HG03439 (cell line): ENCODE measurements around the gene CEP131.

ENCODE experiments used
- ATAC-seq: cut with Tn5 transposase; IDR thresholded peaks from one replicate; pipeline ENCODE4 v1.9.1; 2021; ENCODE audit warnings: mild to moderate bottlenecking, moderate library complexity; ENCODE audit not compliant: unreplicated experiment

CEP131 gene

DNA sequence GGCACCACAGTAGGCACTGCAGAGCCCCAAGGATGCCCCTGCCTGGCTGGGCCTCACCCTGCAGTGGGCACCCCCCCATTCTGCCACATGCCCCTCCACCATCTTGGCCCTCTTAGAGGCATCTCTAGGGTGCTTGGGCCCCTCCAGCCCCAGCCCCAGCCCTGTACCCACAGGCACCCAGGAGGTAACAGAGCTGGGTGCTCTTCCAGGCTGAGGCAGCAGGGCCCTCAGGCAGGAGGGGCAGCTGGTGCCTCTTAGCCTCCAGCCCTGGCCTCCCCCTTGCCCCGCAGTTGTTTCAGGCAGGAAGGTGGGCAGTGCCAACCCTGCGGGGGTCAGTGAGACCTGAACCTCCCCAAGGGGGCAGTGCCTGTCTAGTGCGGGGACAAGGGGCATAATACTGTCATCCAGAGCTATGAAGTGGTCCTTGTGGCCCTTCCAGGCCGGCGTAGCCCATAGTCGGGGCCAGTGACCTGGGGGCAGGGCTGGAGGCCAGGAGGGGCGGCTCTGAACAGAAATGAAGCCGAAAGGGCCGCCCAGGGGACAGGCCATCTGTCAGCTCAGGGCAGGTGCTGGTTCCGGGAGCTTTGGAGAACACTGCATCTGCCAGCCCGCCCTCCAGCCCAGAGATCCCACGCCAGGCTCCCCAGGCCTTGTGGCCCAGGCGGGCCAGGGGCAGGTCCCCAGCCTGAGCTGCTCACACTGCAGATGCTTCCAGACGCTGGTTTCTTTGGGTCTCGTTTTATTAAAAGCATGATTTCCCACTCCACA, 51.9 kb downstream of the CEP131 start:
- ATAC-seq = no peak

DNA sequence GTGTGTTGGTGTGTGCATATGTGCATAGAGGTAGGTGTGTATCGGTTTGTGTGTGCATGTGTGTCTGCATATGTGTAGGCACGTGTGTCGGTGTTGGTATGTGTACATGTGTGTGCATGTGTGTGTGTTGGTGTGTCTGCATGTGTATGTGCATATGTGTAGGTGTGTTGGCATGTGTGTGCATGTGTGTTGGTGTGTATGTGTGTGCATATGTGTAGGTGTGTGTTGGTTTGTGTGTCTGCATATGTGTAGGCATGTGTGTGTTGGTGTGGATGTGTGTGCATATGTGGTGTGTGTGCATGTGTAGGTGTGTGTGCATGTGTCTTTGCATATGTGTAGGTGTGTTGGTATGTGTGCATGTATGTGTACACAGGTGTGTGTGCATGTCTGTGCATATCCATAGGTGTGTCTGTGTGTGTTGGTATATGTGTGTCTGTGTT, 52.9 kb downstream of the CEP131 start:
- no peak for ATAC-seq

- no peak for ATAC-seq
Observed at GRCh38 chr17:81167638-81168037, 55.1 kb downstream of the CEP131 start.

DNA sequence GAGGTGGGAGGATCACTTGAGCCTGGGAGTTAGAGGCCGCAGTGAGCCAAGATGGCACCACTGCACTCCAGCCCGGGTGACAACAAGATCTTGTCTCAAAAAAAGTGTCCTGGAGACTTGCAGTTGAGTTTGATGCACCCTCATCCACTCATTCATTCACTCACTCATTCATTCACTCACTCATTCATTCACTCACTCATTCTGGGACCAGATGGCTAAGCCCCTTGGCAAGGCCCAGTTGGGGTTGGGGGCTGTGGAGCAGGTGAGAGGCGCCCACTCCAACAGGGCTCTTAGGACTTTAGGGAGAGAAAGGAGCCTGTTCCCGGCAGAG, 55.6 kb downstream of the CEP131 start:
- ATAC-seq = no peak

DNA sequence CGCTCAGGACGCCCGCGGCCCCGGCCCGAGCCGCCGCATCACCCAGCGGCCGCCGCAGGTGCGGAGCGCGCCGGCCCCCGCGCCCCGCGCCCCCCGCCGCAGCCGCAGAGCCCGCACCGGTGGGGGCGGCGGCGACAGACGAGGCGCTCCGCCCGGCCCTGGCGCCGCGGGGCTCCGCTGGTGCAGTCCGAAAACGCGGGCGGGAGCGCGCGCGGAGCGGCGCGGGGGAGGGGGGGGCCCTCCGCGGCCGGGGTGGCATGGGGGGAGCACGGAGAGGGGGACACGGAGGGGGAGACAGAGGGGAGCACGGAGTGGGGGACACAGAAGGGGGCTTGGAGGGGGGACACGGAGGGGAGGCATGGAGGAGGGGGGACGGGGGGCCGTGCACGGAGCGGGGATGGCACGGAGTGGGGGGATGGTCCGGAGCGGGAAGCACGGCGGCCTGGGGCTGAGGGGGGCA, 56.7 kb downstream of the CEP131 start, which contains the start of gene AATK:
Gene AATK, minus strand, starts transcription at position 189 of the 460 bp plus-strand sequence. CDS start 229 bp downstream, outside the sequence.
- ATAC-seq = no peak

DNA sequence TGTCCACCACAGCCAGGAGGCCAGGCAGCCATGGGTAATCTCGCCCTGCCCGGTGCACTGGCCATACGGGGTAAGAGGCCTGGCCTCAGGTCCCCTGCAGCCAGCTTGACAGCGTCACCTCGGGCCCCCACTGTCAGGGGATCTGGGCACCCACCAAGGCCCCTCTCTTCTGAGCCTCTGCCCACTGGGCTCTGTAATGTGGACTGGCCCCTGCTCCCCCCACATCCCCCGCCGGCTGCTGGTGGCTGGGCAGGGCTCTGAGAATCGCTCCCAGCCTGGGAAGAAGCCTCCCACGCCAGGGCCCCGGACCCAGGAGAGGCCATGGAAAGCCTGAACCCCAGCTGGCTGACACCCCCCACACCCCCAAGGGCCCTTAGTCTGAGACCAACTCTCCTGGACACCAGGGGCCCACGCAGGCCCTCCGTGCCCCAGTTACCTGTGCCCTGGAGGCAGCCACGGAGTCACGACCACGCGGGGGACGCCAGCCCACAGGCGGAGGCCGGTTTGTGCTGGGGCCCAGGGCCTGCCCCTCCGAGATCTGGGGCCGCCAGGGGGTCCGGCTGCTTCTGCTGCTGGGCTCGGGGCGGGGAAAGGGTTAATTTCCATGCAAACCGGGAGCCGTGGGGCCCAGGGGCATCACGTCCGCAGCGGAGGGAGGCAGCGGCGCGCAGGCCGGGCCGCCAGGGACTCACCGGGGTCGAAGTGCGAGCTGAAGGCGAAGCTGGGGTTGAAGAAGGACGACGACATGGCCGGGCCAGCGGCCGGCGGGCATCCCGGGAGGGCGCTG, 57.3 kb downstream of the CEP131 start, which contains the start of gene PVALEF:
Gene PVALEF, plus strand, starts transcription at position 262 of the 787 bp plus-strand sequence. CDS start 15,720 bp downstream, outside the sequence.
- no peak for ATAC-seq

- ATAC-seq = no peak
Observed at GRCh38 chr17:81164371-81165245, 58.2 kb downstream of the CEP131 start.

DNA sequence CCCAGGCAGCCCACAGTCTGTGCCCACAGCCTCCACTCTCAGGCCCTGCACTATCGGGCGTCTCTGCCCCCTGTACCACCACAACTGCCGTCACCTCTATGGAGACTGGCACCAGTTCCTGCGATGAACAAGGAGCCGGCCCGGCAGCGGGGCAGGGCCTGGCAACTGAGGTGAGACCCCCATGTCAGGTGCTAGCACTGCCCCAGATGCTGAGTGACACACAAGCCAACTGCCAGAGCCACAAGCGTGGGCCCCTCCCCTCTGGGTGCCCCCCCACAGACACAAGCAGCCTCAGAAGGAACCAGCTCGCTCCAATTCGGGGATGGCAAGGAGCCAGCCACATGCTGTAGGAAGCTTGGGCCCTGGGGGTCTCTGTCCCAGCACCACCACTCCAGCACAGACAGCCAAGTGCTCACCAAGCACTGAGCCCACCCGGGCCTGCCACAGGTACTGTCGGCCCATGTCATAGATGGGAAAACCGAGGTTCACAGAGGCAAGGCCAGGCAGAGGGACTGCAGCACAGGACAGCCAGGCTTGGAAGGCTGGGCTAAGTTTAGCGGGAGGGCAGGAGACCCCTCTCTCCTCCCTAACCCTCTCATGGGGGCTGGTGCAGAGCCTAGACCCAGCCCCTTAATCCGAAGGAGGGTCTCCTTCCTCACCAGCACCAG, 58.9 kb downstream of the CEP131 start:
- no peak for ATAC-seq

DNA sequence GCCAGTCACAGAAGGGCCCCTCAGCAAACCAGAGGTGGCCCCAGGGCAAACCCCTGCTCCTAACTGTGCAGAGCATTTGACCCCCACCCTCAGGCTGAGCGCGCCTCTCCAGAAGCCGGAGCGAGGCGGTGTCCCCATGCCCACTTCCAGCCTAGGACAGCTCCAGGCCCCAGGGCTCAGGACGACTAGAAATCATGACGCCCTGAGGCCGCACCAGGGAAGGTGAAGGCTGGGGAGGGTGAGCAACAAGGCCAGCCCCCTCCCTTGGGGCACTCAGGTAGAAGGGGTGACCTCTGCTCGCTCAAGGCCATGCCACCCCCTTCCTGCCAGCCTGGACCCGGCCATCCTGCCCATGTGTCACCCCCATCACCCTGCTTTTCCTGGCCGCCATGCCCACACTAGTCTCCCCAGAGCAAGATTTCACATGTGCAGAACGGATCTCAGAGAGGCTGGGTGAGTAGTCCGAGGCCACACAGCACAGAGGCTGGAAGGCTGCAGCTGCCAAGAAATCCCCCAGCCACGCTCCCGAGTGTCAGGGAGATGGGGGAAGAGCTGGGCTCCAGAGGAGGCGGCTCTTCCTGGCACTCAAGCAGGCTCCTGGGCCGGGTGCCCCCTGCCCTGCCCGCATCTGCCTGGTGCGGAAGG, 59.6 kb downstream of the CEP131 start:
- ATAC-seq = no peak

GRCh38 chr17:81162491-81162890, 60.3 kb downstream of the CEP131 start:
- ATAC-seq = no peak

DNA sequence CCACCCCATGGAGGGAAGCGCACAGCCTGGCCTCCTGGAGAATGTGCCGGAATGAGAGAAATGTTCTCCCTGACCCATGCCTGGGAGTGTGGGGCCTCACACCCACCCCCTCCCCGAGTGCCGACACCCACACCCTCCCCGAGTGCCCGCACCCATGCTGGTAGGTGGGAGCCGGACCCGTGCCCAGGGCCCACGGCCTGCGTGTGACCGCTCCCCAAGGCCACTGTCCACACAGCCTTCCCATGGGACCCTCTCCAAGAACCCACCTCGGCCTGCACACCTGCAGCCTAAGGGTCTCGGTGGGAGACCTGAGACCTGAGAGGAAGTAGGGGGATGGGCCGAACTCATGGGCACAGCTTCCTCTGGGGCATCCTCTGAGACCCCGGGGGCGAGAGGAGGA, 60.8 kb downstream of the CEP131 start:
- no peak for ATAC-seq

DNA sequence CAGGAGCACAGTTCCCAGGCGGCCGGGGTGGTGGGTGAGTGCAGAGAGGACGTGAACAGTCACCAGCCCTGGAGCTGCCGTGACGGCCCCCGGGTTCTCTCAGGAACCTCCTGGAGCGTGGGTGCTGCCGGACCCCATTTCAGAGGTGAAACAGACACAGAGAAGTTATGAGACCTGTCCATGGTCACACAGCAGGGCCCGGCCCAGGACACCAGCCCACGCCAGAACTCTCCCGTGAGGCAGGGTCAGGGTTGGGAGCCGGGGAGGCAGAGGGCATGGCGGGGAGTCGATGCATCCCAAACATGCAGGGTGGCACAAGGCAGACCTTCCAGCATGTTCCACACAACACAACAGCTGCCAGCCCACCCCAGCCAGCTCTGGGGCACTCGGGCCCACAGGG, 61.2 kb downstream of the CEP131 start:
- ATAC-seq = no peak

DNA sequence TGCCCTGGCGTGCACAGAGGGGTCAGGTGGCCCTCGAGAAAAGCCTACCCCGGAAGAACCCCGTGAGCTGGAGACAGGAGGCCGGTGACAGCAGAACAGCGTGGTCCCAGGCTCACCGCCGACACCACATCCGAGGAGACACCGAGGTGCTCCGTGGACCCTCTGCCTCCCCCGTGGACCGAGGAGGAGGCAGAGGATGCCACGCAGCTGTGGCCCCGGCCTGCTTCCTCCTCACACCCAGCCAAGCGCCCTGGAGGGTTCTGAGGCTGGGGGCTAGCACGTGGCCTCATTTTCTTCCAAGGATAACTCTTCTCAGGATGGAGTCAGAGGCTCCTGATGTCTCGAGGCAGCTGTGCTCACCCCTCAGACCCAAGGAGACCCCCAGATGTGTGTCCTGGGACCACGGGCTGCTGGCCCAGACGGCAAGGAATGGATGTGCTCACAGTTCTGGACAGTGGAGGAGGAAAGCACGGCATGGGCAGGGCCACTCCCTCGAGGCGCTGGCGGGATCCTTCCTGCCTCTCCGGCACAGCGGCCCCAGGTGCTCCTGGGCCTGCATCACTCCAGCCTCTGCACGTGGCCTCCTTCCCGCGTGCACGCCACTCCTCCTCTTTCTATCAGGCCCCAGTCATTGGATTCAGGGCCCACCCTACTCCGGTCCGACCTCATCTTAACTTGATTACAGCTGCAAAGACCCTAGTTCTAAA, 61.9 kb downstream of the CEP131 start:
- ATAC-seq = no peak

DNA sequence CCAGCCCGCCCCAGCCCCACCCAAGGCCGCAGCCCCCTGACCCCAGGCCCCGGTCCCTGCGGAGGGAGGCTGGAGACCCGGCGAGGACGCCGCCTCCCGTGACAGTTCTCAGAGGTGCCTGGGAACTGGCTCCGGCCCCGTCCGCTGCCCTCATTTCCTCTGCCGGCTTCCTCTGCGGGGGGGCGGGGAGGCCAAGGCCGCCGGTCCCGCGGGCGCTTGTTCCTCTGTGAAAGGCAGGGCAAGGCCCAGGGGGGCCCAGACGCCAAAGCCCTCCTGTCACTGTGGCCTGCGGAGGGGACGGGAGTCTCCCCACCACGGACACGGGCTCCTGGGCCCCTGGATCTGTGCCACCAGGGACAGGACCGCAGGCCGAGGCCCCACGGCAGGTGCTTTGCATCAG, 62.5 kb downstream of the CEP131 start:
- no peak for ATAC-seq

DNA sequence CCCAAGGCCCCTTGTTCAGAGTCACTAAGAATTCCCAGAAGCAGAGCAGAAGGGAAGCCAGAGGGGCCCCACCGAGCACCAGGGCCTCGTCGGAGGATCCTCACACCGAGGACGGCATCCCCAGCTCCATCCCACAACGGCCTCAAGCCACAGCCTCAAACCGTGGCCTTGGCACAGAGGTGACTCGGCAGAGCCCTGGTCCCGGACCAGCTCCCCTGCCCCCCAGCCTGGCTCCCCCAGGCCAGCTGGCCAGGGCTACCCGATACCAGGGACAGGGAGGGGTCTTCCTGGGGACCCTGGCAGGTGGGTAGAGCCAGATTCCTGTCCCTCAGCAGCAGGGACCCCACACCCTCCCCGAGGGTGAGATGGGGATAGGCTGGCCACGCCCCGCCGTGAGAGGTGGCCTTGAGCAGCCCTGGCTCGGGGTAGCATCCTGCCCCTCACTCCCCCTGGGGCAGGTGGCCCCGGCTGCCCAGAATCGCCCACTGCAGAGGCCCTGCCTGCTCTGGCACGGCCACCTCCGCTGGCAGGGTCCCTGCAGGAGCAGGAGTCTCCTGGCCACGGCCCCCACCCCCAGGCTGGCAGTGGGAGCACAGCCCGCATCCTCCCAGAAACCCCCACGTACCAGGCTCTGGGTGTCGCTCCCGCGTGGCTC, 63.0 kb downstream of the CEP131 start:
- no peak for ATAC-seq

GRCh38 chr17:81158688-81159590, 63.8 kb downstream of the CEP131 start:
- ATAC-seq = no peak

DNA sequence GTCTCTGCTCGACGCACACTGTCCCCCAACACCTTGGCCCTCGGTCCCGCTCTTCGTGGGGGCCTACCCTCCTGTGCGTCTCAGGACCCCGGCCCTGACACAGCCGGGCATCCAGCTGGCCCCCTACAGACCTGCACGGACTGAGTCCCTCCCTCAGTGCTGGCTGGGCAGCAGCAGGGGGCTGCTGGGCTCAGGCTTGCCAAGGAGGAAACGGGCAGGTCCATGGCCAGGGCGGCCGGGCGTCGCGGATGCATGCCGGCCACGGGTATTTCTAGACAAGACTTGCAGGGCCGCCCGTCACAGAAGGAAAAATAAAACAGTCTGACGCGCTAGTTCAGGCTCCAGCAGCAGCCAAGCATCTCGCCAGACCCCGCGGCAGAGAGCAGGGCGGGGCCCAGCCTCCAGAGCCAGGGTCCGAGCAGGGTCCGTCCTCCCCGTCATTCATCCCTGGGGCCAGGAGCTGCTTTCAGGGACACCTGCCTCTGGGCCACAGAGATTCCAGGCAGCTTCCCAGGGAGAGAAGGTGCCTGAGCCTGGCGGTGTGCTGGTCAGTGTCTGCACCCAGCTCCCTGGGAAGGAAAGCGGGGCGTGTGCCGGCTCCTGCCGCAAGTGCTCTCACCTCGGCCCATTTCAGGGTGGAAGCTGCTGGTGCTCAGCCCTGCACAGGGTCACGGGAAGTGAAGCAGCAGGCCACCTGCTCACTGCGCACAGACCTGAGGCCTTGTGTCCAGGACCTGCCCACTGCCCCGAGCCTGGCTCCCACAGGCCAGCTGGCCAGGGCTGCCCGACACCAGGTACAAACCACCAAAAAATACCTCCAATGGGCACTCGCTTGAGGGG, 64.7 kb downstream of the CEP131 start:
- ATAC-seq = no peak
